GM12865 (cell line): ENCODE results near the gene KRT2.

Experiments
- DNase-seq: peaks from one replicate; pipeline ENCODE4 v3.0.0; 2010; ENCODE audit warnings: low read depth
- H3K4me3 ChIP-seq: 2 replicates; pipeline ENCODE4 v1.5.1; 2011; ENCODE audit warnings: mild to moderate bottlenecking, low read depth, low read length, control low read depth
- TF ChIP-seq, protein P1 (sequence below): IDR thresholded peaks from 2 replicates; pipeline ENCODE4 v1.5.1; 2011; ENCODE audit warnings: low read length, control low read depth, low read depth, inconsistent platforms; ENCODE audit not compliant: insufficient read depth; ENCODE audit errors: missing control alignments

Gene KRT2

GRCh38 chr12:52669426-52669825 lies 17.4 kb upstream of the KRT2 start:
- no peak for DNase-seq
- TF ChIP-seq, protein P1, sequence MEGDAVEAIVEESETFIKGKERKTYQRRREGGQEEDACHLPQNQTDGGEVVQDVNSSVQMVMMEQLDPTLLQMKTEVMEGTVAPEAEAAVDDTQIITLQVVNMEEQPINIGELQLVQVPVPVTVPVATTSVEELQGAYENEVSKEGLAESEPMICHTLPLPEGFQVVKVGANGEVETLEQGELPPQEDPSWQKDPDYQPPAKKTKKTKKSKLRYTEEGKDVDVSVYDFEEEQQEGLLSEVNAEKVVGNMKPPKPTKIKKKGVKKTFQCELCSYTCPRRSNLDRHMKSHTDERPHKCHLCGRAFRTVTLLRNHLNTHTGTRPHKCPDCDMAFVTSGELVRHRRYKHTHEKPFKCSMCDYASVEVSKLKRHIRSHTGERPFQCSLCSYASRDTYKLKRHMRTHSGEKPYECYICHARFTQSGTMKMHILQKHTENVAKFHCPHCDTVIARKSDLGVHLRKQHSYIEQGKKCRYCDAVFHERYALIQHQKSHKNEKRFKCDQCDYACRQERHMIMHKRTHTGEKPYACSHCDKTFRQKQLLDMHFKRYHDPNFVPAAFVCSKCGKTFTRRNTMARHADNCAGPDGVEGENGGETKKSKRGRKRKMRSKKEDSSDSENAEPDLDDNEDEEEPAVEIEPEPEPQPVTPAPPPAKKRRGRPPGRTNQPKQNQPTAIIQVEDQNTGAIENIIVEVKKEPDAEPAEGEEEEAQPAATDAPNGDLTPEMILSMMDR, result no peak
- no peak overlapping the region for H3K4me3 ChIP-seq

DNA sequence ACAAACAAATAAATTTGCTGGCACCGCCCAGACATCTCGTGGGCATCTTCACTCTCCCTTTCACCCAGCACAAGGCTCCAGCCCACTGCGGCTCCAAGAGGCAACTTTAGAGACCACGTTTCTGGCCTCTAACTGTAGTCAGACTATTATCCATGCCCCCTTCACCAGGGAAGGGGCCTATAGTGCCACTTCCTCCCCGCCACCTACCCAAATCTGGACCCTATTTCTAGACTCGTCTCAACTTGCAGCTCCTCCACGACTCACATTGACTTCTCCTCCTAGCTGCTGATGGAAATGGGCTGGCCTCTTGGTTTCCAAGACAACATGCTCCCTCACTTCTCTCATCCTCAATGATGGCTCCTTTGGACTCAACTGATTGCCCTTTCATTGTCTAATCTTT lies 15.9 kb upstream of the KRT2 start:
- H3K4me3 ChIP-seq, result no peak overlapping the region
- no peak for DNase-seq
- TF ChIP-seq, protein P1, result no peak

DNA sequence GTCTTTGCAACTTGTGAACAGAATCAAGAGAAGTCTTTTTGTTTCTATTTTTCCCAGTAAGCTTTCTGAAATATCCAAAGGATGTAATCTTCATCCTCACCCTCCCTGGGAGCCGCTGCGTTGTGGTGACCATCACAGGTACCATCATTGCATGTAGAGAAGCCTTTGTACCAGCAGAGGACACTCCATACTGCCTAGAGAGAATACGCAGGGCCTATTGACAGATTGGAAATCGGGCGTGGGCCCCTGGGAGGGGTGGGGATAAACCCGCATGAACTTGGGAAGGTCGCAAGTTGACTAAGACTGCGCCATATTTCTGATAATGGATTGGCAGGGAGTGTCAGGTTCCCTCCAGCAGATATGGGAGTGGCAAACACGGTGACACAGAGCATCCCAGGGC lies 15.5 kb upstream of the KRT2 start:
- DNase-seq, result no peak
- TF ChIP-seq, protein P1, result peak; percentile 20
- H3K4me3 ChIP-seq, result no peak overlapping the region

- H3K4me3 ChIP-seq, result no peak overlapping the region
- DNase-seq, result no peak
- TF ChIP-seq, protein P1, result no peak
These were observed 14.5 kb upstream of the KRT2 start for GRCh38 chr12:52666471-52666870.

GRCh38 chr12:52663420-52663819 lies 11.4 kb upstream of the KRT2 start:
- TF ChIP-seq, protein P1, result no peak
- no peak overlapping the region for H3K4me3 ChIP-seq
- no peak for DNase-seq

DNA sequence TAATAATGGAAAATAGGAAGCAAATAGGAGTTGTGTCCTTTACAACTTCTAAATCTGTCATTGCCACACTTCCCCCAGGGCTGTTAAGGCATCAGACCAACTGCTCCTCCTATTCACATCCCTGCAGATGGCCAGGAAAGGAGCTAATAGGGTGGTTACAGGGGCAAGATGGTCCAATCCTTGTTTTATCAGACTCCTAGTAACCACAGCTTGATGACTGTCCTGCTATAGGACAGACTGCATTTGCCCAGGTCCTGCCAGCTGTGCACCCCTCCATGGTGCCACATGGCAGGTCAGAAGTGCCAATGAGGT lies 10.9 kb upstream of the KRT2 start:
- no peak for DNase-seq
- TF ChIP-seq, protein P1, result no peak
- no peak overlapping the region for H3K4me3 ChIP-seq

DNA sequence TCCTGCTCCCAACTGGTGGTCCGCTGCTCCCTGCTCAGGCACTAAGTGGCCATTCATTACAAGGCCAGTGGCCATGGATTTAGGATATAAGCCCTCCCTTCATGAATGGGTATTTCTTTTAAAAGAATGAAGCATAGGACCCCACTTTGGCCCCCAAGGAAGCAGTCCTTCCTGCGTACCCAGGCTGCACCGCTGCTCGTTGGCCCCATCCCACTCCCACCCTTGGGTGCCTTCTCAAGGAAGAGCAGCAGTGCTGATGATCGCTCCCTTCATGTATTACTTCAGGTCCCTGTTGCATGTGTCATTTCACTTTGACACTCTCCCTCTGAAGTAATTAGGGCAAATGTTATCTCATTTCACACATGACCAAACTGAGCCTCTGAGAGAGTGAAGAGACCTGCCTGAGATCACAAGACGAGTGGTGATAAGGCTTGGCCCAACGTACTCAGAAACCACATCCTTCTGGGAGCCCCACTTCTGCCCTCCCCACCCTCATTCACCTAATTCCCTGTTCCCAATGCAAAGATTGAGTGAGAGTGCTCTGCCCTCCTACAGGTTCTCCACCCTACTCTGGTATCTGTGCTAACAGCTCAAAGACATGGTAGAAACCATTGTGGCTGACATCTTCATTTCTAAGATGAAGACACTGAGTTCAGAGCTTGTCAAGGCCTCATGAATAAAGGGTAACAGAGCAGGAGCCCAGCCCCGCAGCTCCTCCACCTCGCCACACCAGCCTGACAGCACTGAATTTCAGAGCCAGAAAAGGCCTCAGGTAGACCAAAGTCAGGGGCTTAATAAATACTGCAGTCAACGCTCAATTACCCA lies 10.3 kb upstream of the KRT2 start:
- TF ChIP-seq, protein P1, result no peak
- no peak overlapping the region for H3K4me3 ChIP-seq
- no peak for DNase-seq
